Left renal cortex interstitium (tissue), 4 donors: ENCODE data around the gene ACSS1. TPM values are rescaled to one million over a fixed set of nuclear protein-coding genes. Genes with fewer than 3 reads are reported as not detected.
"Not testable (repeated sequence)": the region's sequence is repeated elsewhere in the genome, so short reads cannot be mapped to it uniquely, and the experiment has no call there.

Source experiments
- DNase-seq, 4 donors: peaks; one replicate each; pipeline ENCODE4 v3.0.0-alpha.2; 2013; ENCODE audit warnings: low read depth in 4 of 4, low spot score in 2 of 4, missing footprints in 1 of 4
- polyA plus RNA-seq, 4 donors: library from polyadenylated mRNA; unstranded; fragments of 120-200 nt; gene quantifications; one replicate each; pipeline ENCODE4 v1.2.1, GENCODE V29; 2013; ENCODE audit not compliant: insufficient read length in 4 of 4

Gene ACSS1
- polyA plus RNA-seq, 4 donors, result 29.8 to 35.0 (median 32.4) TPM

- no peak for DNase-seq
These were observed 42.0 kb downstream of the ACSS1 start for GRCh38 chr20:25015986-25016385.

- DNase-seq, result no peak
These were observed 43.1 kb downstream of the ACSS1 start for GRCh38 chr20:25014816-25015215.

- DNase-seq, result no peak
These were observed 44.2 kb downstream of the ACSS1 start for GRCh38 chr20:25013478-25014380.

- DNase-seq, result no peak
These were observed 45.2 kb downstream of the ACSS1 start for GRCh38 chr20:25012616-25013189.

- no peak for DNase-seq
These were observed 46.1 kb downstream of the ACSS1 start for GRCh38 chr20:25011831-25012241.

- DNase-seq, result no peak
These were observed 46.7 kb downstream of the ACSS1 start for GRCh38 chr20:25011261-25011660.

- DNase-seq, result no peak
These were observed 48.5 kb downstream of the ACSS1 start for GRCh38 chr20:25009218-25010145.

- DNase-seq, result no peak
These were observed 49.3 kb downstream of the ACSS1 start for GRCh38 chr20:25008388-25009217.

GRCh38 chr20:25007491-25008305, 50.2 kb downstream of the ACSS1 start:
- DNase-seq, result no peak

GRCh38 chr20:25006431-25007167, 51.3 kb downstream of the ACSS1 start:
- DNase-seq, result no peak

GRCh38 chr20:25005661-25006060, 52.3 kb downstream of the ACSS1 start:
- no peak for DNase-seq

GRCh38 chr20:25005220-25005619, 52.7 kb downstream of the ACSS1 start:
- no peak for DNase-seq

GRCh38 chr20:25003002-25003401, 54.9 kb downstream of the ACSS1 start:
- no peak for DNase-seq

GRCh38 chr20:25001323-25001722, 56.6 kb downstream of the ACSS1 start:
- not testable (repeated sequence) for DNase-seq

GRCh38 chr20:25000268-25000801, 57.6 kb downstream of the ACSS1 start:
- no peak for DNase-seq

GRCh38 chr20:24999568-24999967, 58.4 kb downstream of the ACSS1 start:
- DNase-seq, result no peak

GRCh38 chr20:24998631-24999445, 59.1 kb downstream of the ACSS1 start:
- DNase-seq, result no peak
